NCI-H774 (cell line): ENCODE data around the gene UNC79.
A peak's percentile ranks its signal among the peaks of the same experiment; 100 is the strongest.

Experiments
- DNase-seq: peaks from one replicate; lab custom pipeline; 2025; lab: John Stamatoyannopoulos, UW

UNC79 gene

DNA sequence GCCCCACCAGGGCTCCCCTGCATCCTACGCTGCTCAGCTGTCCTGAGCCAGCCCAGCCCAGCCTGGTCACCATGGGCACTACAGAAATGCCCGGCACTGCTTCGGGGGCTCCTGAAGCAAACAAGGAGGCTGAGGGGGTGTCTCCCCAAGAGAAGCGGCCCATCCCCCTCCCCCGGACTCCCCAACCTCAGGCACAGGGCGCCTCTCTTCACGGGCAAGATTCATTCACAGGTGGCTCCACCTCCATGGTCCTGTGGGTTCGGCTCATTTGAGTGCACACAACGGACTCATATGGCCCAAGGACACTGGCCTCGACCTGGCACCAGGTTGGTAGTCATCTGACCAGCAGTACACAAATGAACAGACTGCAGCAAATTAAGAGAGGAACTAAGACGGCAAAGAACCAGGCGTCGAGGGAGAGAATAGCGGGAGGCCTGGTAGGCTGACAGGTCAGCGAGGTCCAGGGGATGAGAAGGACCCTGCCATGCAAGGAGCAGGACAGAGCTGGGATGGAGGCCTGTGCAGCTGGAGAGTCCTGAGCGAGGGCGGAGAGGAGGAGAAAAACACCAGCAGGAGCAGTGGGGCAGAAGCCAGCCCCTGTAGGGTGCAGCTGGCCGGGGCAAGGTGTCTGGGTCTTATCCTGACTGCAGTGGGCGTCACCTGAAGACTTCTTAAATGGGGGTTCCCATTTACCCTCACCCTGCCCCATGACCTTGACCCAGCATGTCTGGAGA, 297.3 kb downstream of the UNC79 start:
- DNase-seq, result no peak

- no peak for DNase-seq
Measured at GRCh38 chr14:93728651-93729016, 297.9 kb downstream of the UNC79 start.

GRCh38 chr14:93729993-93730392, 299.3 kb downstream of the UNC79 start:
- DNase-seq, result no peak

DNA sequence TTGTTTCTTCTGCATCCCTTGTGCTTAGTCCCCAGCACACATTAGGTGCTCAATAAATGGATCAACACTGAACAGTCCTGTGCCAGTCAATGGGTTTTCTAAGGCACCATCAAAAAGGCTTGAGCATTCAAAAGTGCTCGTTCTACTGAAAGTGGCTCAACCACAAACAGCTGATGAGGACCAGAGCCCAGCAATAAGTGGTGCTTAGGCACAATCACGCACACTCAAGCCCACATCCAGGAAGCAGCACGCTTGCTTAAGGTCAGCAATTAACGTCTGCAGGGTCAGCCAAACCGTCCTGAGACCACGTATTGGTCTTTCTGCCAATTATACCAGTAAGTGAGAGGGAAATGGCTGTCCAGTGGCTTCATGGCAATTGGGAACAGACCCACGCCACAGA, 301.0 kb downstream of the UNC79 start:
- DNase-seq, result peak; percentile 13

- DNase-seq, result no peak
Measured at GRCh38 chr14:93732524-93732923, 301.8 kb downstream of the UNC79 start.

GRCh38 chr14:93733231-93733630, 302.5 kb downstream of the UNC79 start:
- no peak for DNase-seq

GRCh38 chr14:93733631-93734030, 302.9 kb downstream of the UNC79 start:
- DNase-seq, result no peak

DNA sequence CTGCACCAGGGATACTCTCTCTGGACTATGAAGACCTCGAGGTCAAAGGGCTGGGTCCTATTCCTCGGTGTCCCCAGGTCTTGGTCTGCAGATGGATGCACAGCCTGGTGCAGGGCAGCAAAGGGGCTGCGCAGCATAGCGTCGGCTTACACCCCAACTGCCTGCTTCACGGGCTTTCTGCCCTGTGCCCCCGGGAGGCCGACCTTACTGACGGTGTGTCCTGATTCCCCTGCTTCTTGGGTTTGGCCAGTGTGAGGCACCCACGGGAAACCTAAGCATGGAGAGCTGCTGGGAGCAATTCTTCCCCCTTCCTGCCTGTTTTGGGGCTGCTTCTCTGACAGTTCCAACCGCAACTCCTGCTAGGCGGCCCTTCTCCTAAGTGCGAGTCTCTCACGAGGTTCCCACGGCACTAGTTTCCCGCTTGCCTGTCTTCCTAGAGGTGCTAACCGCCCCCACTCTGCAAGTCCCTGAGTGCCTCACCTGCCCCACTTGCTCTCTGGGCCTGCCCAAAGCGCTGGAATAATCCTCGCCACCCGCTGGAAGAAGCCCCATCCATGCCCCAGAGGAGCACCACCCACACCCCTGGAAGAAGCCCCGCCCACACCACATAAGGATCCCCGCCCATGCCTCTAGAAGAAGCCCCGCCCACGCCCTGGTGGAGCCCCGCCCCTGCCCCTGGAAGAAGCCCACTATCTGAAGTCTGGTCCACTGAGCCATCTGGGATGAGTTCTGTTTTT, 303.5 kb downstream of the UNC79 start:
- no peak for DNase-seq

GRCh38 chr14:93735206-93735605, 304.5 kb downstream of the UNC79 start:
- DNase-seq, result no peak

DNA sequence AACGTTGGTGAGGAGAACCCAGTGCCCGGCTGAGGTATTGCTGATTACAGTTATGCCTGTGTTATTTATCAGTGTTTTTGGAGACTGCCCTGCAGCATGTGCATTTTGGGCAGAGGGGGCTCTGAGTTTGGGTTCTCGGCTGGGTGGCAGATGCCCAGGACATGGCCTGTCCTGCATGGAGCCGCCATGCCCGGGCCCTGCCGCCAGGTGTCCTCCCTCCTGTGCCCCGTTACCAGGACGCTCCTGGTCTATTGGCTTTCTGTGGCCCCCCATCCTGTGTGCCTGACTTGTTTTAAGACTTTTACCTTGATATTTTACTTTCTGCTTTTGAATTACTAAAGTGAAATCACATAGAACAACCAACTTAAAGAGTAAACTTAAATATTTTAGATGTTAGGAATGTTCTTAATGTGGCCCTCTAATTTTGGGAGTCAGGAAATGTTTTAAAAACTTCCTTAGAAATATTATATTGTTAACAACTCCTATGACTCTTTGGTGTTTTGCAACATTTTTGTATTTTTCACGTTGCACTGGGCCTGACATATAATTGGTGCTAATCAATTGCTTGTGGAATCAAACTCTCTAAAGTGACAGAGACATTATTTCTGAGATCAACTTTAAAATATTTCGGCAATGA, 305.8 kb downstream of the UNC79 start:
- DNase-seq, result no peak

- no peak for DNase-seq
Measured at GRCh38 chr14:93737634-93738033, 306.9 kb downstream of the UNC79 start.

GRCh38 chr14:93741556-93742230, 311.0 kb downstream of the UNC79 start:
- DNase-seq, result no peak

- no peak for DNase-seq
Measured at GRCh38 chr14:93742761-93743160, 312.0 kb downstream of the UNC79 start.

- DNase-seq, result no peak
Measured at GRCh38 chr14:93743270-93744060, 312.7 kb downstream of the UNC79 start.

DNA sequence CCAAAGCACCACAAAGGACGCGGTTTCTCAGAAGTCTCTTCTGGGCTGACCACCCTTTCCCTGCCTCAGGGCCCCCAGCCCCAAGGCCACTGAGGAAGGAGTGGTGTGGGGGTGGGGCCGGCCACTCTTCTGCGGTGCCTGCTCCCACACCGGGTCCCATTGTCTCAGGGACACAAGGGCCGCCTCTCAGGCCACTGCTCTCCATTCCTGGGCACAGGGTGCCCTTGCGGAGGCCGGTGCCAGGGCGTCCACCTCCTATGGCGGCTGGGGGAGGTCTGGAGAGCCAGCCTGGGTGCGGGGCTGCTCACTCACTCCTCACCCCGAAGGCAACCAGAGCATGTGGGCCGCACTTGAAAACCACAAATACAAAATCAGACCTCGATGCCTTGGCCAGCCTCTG, 313.4 kb downstream of the UNC79 start:
- no peak for DNase-seq

GRCh38 chr14:93744876-93745275, 314.1 kb downstream of the UNC79 start:
- DNase-seq, result no peak

DNA sequence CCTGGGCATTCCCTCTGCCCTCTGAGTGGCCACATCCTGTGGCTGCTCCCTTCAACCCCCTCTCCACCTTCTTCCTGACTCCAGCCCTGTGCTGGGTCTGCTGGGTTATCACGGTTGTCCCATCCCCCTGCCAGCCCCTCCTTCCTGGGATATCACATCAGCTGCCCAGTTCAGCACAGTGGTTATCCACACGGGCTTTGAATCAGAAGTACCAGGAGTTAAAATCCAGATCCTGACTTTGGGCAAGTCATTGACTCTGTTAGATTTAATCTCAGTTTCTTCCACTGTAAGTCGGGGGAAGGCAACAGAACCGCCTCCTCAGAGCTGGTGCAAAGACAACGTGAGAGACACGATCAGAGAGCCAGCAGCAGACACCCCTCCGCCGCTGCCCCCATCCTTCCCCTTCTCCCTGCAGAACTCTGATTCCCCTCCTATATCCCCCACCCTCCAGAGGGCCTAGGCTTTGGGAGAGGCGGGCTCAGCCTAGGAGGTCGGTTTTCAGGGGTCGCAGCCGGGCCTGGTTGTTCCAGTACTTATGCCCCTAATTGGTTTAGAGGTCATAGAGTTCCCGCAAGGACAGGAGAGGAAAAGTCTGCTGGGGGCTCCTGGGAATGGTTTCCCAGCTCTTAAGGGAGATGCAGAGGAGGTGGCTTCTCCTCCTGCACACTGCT, 315.0 kb downstream of the UNC79 start:
- no peak for DNase-seq

DNA sequence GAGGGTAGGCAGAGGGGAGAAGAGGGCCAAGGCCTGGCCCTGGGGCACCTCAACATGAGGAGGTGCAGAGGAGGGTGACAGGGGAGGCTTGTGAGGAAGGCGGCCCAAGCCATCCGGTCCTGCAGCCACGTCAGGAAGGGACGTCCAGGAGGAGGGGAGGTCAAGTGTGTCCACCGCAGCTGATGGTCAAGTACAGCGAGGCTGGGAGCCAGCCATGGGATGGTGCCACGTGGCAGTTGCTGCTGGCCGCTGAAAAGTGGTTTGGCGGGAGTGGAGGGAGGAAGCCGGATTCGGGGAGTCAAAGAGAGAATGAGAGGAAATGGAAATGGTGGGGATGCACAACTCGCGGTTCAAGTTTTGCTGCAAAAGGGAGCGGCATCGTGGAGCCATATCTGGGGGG, 316.4 kb downstream of the UNC79 start:
- no peak for DNase-seq

GRCh38 chr14:93747560-93747959, 316.8 kb downstream of the UNC79 start:
- DNase-seq, result no peak

- no peak for DNase-seq
Measured at GRCh38 chr14:93748208-93749075, 317.7 kb downstream of the UNC79 start.
